Measurements from ENCODE around the gene ADGRD1. TPM values are rescaled to one million over a fixed set of nuclear protein-coding genes. Genes with fewer than 3 reads are reported as not detected.

Gene ADGRD1
- total RNA-seq, 1 donor from 2014 or later = 0.61 TPM

DNA sequence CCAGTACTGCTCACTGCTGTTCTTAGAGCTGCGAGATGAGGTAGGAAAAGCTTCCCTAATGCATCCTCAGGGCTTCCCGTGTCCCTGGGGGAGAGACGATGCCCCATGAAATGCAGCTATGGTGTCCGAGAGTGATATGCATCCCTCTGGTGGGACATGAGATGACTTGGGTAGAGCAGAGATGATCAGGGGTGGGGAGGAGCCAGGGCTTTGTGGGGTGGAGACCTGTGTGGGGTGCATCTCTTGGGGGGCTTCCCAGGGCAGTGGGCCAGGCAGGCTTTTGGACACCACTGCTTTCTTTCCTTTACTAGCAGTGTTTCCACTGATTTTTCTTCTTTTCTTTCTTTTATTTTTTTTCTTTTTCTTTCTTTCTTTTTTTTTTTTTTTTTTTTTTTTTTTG lies 147.3 kb downstream of the ADGRD1 start:
- intact Hi-C loops (cut with micrococcal nuclease) = loop anchor here (10.0 kb wide), 2 partner anchors 354 to 734 kb away; no protein-coding TSS in a partner anchor

DNA sequence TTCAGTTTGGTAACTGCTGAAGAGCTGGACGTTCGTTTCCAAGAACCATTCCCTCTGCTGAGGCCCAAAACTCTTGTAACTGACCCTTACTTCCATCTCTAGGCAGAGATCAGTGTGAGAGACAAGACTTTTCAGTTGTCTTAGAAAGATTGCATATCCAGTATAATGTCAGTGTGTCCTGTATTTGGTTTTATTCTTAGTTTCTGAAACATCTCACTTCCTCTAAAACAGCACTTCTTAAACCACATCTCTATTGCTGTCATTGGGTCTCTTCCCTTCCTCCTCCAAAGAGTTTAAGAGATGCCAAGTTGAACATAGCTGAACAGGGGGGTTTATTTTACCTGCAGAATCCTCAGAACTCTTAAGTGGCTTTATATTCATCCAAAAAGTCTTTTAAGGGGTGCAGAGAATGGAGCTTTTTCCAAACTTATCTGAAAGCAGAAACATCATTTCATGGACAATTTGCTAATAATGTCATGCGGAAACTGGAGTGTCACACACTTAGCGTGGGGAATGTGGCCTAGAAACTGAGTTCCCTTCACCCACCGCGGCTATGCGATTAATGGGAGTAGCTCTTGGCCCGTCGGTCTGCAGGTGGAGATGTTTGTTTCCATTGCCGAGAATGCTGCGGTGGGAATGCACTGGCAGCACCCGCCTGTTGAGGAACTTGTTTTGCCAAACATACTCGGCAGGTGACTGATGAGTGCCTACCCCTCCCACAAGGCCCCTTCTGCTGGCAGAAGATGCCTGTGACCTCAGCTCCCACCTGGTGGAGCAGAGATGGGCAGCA lies 148.2 kb downstream of the ADGRD1 start:
- intact Hi-C loops (cut with micrococcal nuclease) = loop anchor here (10.0 kb wide), 2 partner anchors 353 to 733 kb away; no protein-coding TSS in a partner anchor

DNA sequence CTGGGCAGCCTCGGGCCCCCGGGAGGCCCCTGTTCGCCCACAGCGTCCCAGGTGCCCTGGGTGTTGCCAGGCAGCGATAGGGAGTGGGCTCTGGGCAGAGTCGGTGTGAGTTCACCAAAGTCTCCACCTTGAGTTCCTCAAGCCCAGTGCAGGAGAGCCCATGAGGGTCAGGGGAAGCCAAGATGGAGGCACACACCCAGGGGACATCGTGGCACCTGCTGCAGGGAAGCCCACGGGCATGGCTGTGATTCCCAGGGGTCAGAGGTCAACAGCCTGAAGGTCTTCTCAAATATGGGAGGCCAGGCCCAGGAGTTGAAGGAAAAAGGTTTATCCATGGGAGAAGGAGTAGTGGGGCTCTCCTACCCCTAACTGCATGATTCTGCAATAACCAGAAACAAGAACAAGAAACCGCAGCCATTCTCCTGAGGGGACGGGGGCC lies 148.8 kb downstream of the ADGRD1 start:
- intact Hi-C loops (cut with micrococcal nuclease) = loop anchor here (10.0 kb wide), 2 partner anchors 352 to 732 kb away; no protein-coding TSS in a partner anchor

DNA sequence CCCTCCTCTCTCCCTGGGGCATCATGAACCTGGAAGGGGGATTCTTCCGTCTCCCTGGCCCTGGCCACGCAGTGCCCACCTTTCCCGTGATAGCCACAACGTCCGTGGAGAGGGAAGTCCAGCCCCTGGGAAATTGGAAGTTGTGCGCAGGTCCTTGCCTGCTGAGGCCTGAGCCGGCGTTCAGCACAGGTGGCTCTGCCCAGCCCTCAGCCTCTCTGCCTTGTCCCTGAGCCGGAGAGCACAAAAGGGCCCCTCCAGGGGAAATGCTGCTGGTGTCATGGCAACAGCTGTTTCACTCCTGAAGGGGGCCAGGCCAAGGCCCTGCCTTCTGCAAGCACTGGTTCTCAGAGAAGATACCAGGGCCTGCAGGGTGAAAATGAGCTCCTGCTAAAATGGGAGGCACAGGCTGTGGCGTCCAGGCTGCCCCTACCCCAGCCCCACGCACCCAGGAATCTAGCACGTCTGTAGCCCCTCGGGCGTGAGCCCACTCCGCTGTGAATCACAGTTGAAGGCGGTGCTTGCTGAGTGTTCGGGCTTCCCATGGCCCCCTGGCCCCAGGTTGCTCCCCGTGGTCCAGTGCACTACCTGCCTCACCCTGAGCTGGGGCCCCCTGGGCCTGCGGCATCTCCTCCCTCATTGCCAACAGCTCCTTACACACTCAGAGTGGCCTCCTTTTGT lies 149.4 kb downstream of the ADGRD1 start:
- intact Hi-C loops (cut with micrococcal nuclease) = loop anchor here (10.0 kb wide), 2 partner anchors 352 to 732 kb away; no protein-coding TSS in a partner anchor

DNA sequence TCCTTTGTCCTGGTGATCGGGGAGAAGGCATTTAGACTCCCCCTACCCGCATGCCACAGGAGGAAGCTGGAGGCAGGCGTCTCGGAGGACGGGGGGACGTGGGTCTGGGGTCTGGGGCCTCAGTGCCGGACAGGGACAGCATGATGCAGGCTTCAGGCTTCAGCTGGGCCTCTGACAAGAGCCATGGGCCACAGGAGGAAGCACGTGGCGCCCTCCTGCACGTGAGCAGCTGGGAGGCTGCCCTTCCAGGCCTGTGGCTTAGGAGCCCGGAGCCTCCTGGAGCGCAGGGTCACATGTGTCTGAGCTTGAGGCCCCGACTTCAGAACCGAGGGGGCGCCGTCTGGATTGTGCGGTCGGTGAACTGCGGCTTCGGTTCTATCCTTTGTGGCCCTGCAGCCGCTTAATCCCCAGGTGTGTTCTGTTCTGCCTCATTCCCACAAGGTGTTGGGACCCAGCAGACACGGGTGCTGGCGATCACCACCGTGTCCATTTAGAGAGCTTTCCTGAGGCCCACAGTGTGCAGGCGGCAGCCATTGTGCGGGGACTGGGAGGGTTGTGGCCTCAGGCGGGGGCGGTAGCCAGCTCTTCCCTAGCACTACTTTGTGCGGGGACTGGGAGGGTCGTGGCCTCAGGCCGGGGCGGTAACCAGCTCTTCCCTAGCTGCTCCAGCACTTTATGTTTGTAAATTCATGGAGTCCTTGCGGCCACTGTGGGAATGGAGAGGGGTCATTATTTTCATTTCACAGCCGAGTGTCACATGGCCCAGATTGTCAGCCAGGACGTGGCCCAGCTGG lies 150.2 kb downstream of the ADGRD1 start:
- intact Hi-C loops (cut with micrococcal nuclease) = loop anchor here (2.0 to 10.0 kb wide), 3 partner anchors 29 to 731 kb away; no protein-coding TSS in a partner anchor

DNA sequence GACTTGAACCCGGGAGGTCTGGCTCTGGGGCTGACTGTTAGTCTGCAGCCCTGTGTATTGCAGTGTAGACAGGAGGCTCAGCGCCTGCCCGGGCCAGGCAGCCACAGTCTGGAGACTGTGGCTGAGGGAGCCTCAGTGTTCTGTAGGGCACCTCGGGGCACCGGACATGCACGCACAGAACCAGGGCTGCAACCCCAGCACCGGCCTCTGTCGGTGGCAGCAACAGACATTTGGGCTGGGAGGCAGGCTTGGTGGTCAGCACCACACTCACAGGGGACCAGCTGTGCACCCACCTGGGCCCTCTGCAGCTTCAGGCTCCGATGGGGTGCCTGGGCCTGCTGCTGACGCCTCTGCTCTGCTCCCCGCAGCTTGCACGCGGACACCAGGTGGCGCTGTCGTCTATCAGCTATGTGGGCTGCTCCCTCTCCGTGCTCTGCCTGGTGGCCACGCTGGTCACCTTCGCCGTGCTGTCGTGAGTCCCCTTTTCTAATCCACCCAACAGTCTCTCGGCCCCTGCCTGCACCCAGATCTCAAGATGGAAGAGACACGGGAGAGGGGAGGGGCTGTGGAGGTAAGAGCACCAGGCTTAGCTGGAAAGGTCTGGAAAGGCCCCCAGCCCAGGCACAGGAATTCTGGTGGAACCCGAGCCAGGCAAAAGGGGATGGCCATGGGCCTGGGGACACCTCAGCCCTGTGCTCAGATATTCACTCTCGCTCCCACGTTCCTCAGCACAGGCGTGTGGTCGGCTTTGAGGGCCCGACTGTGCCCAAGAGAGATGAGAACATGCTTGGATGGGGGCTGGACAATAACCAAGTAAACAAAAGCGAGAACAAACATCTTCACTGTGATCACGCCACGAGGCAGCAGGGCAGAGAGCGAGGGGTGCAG lies 151.0 kb downstream of the ADGRD1 start:
- intact Hi-C loops (cut with micrococcal nuclease) = loop anchor here (2.0 to 10.0 kb wide), 3 partner anchors 28 to 730 kb away; no protein-coding TSS in a partner anchor

DNA sequence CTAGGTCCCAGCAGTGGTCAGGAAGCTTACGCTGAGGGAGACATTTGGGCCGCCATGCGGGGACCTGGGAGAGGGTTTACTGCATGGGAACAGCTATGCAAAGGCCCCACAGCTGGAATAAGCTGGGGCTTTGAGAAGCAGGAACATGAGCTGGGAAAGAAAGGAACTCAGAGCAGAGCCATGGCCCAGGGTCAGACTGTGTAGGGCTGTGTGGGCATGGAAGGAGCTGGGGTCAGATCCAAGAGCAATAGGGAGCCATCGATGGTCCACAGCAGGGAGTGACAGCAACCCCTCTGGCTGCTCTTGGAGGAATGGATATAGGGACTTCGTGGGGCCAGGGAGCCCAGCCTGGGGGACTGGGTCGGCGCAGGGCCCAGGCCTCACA lies 151.6 kb downstream of the ADGRD1 start:
- intact Hi-C loops (cut with micrococcal nuclease) = loop anchor here (2.0 to 10.0 kb wide), 3 partner anchors 27 to 729 kb away; no protein-coding TSS in a partner anchor

DNA sequence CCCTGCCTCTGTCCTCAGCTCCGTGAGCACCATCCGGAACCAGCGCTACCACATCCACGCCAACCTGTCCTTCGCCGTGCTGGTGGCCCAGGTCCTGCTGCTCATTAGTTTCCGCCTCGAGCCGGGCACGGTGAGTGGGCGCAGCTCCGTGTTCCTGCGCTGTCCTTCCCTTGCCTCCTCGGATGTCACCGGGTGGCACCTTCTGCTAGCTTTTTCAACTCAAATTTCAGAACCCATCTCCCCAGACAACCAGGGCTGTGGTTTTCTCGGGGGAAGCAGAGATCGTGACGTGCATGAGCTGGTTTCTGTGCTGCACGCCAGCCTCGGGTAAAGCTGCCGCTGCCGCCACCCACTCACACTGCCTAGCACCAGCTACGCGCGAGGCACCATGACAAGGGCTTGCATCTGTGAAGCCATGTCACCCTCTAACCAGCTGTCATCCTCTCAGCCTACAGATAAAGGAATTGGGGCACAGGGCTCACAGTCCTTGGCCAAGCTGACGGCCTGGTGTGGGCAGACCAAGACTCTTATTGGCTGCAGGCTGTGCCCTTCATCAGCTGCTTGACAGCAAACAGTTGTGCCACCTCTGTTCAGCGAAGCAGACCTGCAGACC lies 152.1 kb downstream of the ADGRD1 start:
- intact Hi-C loops (cut with micrococcal nuclease) = loop anchor here (2.0 to 10.0 kb wide), 3 partner anchors 27 to 729 kb away; no protein-coding TSS in a partner anchor

DNA sequence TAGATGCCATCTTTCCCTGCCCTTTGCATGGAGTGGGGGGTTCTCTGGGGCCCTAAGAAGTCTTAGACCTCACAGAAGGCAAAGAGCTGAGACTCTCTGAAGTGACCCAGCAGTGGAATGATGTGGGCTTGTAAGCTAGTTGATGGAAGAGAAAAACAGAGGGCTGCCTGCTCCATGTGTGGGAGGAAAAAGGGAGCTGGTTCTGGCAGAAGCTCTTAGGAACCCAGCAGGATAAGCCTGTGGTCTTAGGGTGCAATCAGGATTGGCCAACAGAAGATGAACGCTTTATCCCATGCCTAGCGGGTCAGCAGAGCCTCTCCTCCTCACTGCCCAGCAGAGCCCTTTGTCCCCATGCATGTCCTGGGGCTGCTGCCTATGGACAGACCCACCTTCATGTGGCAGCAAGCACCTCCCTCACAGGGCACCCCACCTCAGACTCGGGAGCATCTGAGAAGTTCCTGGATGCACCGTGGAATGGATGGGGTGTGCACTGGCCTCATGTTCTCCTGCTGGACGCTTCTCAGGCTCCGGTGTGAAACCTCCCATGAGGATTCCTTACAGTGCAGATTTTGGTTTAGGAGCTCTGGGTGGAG lies 152.7 kb downstream of the ADGRD1 start:
- intact Hi-C loops (cut with micrococcal nuclease) = loop anchor here (10.0 kb wide), 2 partner anchors 348 to 728 kb away; no protein-coding TSS in a partner anchor

DNA sequence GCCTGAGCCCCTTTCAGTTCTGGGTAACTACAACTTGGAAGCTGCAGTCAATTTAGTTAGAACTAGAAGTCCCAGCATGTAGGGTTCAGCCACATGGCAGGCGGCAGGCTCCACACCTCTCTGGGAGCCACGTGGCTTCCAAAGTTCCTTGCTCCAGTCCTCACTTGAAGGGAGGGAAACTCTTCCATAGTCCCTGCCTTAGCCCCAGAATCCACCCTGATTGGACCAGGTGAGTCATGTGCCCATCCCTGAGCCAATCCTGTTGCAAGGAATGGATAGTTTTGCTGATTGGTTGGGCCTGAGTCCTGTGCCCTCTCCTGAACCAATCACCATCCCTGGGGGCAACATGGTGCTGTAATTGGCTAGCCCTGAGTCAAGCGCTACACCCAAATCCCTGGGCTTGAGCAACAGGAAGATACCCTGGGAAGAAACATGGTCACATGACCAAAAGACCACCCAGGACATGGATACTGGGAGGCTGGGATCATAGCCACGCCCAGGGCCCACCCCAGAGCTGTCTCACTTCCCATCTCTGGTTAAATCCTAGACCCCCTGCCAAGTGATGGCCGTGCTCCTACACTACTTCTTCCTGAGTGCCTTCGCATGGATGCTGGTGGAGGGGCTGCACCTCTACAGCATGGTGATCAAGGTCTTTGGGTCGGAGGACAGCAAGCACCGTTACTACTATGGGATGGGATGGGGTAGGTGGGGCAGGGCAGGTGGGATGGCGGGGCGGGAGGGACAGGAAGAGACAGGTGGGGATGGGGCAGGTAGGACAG lies 154.7 kb downstream of the ADGRD1 start:
- intact Hi-C loops (cut with micrococcal nuclease) = loop anchor here (10.0 kb wide), 2 partner anchors 346 to 726 kb away; no protein-coding TSS in a partner anchor

DNA sequence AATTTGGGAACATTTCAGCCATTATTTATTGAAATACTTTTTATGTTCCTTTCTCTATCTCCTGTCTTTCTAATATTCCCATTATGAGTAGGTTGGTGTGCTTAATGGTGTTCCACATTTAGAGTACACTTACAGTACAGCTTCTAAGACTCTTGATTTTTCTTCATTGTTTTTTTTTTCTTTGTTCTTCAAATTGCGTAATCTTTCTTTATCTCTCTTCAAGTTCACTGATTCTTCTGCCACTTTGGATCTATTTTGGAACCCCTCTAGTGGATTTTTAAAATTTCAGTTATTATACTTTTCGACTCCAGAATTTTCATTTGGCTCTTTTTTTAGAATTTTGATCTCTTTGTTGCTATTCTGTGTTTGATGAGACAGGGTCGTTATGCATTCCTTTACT lies 157.7 kb downstream of the ADGRD1 start:
- intact Hi-C loops (cut with micrococcal nuclease) = no loop called here

DNA sequence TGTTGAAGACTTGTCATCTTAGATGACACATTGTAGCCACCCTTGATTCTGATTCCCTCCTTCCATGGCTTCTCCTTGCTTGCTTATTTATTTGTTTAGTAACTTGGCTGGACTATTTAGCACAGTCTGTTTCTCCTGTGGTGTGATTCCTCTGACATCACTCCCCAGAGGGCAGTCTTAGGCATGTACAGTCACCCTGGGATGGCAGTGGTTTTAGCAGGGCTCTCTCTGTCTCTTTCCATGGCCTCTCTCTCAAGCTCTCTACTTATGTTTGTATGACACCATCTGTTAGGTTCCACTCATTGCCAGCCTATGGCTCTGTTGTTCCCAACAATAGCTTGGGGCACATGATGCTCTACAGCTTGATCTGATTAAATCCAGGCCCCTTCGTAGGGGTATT lies 158.3 kb downstream of the ADGRD1 start:
- intact Hi-C loops (cut with micrococcal nuclease) = no loop called here

DNA sequence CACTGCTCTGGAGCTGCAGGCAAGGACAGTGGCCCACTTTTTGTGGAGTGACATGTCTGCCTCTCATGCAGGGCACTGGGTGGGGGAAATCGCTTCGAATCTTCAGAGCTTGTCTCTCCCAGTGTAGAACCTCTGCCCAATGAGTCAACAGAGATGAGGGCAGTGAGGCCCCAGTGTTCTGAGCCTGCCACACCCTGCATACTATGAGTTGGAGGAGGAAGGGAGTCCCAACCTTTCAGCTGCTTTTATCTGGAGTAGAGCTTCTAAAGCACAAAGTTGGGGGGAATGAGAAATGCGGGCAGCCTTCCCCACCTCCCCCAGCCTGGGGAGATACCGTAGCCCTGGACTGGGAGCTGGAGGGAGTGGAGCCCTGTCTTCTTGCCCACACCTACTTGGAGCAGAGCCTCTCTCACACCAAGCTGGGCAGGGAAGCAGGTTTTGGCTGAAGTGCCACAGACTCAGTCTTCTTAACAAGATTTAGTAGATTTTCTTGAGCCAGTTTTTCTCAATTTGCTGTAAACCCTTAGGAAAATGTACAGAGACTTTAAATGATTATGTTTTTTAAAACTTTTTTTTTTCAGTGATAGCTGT lies 159.1 kb downstream of the ADGRD1 start:
- intact Hi-C loops (cut with micrococcal nuclease) = no loop called here

DNA sequence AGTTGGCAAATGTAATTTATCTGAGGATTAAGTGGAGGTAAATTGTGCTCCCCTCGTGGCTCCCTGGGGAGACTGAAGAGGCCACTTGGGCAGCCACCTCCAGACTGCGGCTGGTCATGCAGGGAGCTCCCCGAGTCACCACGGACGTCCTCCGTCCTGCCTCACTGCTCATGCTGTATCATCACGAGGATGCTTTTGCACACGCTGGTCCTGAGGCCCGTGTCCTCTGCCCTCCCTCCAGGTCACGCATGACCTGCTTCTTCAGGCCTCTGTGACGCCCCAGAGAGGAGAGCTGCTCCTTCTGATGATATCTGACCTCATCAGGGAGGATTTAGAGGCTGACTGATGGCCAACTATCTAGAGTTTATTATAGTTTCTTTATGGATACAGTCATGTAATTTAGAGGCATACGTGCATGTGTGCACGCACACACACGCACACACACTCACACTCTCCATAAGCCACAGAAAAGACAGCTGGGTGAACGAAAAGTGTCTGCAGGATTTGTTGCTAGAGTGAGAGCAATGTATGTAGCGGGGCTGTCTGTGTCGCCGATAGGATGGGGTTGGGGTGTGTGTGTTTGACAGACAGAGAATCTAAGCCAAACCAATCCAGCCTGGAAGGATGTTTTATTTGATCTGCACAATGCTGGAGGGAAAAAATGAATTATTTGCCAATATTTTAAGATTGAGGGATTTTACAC lies 160.0 kb downstream of the ADGRD1 start:
- intact Hi-C loops (cut with micrococcal nuclease) = no loop called here

DNA sequence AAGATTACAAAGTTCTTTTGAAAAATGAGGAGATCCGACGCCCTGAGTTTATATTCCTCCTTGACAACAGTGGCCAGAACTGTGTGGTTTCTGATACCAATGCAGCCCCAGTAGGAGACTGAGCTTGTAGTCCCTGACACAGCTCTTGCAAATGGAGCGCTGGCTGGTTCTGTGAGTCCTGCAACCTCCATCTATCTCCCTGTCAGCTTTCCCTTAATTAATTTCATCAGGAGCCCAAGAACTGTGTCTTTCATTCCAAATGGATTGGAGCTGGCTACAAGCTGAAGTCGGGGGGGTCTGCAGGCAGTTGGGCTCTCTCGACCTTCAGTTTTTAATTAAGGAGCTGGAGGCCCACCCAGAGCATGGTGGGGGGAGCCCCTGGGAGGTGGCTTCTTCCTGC lies 160.6 kb downstream of the ADGRD1 start:
- intact Hi-C loops (cut with micrococcal nuclease) = no loop called here

DNA sequence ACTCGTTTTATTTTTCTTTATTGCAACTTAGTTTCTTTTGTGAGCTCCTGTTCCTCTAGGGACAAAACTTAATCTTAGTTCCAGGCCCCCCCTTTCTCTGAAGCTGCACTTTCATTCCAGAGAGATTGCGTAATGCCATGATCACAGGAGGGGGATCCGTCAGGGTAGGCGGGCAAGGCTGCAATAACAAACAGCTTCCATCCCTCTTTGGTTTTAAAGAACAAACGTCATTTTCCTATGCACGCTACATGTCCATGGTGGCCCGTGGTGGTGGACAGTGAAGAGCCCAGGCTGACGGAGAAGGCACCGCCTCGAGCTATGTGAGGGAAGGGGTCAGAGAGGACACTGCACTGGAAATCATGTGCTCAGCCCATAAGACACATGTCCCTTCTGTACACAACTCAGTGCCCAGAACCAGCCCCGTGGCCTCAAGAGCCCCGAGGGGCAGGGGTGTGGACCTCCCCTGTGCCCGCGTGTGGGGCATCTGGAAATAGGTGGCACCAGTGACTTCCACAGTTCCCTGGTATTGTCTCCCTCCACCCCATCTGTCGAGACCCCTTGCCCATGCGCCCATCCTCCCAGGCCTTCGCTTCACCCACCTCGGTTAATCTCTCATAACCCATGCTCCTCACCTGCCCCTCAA lies 161.4 kb downstream of the ADGRD1 start:
- intact Hi-C loops (cut with micrococcal nuclease) = no loop called here

All from T-helper 2 cell treated with Interferon-gamma antibody and Interleukin-4, amounts not matched to agents 100 ng/mL and 5 ng/mL, for 36 hours (primary cell).